Activated CD4-positive, alpha-beta T cell treated with anti-CD3 and anti-CD28 coated beads, Interleukin-2, amount 50 U/mL, for 4 hours (primary cell): ENCODE data around the gene ENTR1.

Experiments used
- DNase-seq, 2 experiments: peaks; one replicate each; pipeline ENCODE4 v3.0.0-alpha.2; 2020

ENTR1 gene

DNA sequence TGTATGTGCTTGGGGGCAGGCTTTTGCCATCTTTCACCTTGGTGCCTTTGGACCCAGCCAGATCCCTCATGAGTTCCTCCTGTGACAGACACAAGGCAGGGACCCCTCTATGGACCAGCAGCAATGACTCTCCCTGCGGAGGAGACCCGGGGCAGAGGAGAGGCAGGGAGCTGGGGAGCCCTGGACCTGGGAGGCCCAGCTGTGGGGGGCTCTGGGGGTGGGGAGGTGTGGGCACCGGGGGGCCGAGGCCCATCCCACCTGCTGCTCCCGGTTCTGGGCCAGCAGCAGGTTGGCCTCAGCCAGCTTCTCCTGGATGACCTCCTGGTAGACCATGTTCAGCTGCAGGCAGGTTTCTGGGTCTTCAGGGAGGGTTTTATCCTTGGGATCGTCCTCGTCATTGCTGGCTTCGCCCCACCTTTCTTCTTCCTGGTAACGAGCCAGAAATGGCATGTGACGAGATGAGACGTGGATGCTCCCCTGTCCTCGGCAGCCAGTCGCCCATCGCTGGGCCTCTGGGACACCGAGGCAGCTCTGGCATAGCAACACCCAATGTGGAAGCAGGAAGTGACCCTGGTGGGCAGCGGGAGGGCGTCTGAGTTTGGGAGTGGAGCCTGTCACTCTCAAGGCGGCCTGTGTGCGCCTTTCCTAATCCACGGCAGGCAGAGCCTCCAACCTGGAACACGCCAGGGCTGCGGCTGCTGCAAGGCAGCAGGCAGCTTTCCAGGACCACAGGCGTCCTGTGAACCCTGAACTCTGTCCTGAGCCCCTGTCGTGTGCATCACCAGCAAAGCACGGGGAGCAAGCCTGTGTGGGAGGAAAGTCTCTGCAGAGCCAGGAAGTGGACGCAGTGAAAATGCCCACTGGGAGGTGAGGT, 14.8 kb downstream of the ENTR1 start:
- DNase-seq: no peak

- no peak for DNase-seq
Observed at GRCh38 chr9:136395020-136395340, 15.4 kb downstream of the ENTR1 start.

DNA sequence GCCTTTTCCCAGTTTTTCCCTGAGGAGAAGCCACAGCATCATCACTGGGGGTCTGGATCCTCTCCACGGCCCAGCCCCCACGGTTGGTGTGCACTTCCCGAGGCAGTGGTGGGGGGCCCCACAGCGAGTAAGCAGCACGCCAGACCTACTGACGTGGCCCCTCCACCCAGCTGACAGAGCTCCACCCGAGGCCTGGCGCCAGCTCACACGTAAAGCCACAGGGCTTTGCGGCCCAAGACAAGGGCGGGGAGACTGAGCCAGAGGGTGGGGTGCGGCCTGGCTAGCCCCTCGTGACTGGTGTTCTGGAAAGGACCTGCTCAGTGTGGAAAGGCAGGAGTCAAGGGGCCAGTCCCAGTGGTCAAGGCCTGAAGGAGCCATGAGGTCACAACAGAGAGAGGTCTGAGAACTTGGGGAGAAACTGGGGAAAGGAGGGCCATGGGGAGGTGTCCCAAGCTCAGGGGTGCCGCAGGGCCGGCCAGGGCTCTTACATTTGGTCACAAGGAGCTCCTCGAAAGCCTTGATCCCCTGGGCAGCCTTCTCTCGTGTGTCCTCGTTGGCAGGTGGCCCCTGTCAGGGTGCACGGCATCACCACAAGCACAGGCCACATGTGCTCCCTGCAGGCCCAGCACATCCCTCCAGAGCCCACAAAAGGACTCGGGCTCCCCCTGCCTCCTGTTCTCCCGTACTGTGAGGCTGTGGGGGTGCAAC, 15.9 kb downstream of the ENTR1 start:
- DNase-seq: no peak

DNA sequence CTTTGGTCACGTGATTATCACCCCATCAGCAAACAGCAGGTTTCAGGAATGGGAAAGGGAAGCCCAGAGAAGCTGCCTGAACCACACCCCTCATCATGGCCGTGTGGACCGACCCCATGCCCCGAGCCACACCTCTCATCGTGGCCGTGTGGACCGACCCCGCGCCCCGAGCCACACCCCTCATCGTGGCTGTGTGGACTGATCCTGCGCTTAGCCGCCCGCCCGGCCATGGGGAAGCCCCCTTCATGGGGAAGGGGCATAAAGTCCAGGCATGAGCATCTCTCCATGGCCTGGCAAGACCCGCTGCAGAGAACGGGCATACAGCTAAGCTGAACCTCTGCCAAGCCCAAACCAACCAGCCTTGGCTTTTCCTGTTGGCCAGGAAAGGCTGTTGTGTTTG, 16.9 kb downstream of the ENTR1 start:
- no peak for DNase-seq

- DNase-seq: no peak
Observed at GRCh38 chr9:136392538-136393449, 17.6 kb downstream of the ENTR1 start.

DNA sequence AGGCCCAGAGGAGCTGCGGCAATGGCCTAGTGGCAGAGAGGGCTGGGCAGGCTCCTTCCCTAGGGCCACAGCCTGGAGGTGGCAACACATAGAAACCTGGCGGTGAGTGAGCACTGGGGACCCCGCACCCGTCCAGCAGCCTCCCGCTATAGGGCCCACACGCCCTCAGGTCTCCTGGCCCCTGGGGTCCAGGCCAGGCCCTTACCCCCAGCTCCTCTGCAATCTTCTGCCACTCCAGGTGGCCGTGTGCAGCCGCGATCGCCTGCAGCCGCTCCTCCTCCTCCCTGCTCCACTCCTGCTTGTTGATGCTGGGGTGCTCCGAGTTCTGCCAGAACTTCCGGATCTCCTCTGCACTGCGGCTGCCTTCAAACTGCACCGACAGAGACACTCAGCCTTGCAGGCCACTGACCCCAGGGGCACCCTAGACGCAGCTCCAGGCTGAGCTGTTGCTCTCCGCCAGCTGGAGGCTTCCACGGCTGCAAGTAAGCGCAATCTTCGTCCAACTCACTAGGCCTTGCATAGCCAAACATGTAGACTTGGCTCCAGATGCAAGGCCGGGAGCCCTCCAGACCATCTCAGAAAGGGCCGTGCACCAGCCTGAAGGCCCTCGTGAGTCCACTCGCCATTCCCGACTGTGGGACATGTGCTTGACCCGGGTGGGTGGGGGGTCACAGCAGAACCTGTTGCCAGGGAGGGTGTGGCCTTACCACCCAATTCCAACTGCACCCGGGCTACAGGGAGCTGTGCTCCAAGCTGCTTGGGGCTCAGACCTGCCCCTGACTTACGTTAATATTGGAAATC, 18.5 kb downstream of the ENTR1 start:
- no peak for DNase-seq

DNA sequence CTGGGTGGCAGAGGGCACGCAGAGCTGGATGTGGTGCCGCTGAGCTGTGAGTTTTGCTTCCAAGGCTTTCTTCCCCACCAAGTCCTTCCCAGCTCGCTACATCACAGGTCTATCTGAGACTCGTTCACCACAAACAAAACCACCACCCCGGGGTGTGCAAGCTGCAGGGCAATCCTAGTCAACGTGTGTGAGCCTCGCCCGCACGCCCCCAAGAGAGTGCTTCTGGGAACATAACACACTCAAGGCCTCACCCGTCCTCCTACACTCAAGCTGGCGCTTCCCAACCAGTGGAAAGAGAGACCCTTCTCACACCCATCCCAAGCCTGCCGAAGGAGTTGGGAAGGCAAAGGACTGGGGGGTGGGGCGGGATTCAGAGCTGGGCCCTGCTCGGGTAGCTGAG, 21.0 kb downstream of the ENTR1 start:
- DNase-seq: no peak

- no peak for DNase-seq
Observed at GRCh38 chr9:136387217-136387616, 23.2 kb downstream of the ENTR1 start.

GRCh38 chr9:136386018-136386417, 24.4 kb downstream of the ENTR1 start:
- DNase-seq: no peak

DNA sequence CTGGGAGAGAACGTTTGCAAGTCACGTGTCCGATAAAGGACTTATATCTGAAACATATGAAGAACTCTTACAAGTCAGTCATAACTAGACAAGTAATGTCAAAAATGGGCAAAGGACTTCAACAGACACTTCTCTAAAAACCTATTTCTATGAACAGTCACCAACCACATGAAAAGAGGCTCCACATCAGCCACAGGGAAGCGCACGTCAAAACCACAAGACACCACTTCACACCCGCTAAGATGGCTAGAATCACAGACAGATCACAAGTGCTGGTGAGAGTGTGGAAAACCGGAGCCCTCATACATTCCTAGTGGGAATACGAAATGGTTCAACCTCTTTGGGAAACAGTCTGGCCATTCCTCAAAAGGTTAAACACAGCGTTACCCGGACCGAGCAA, 25.4 kb downstream of the ENTR1 start:
- peak in 1 of 2 experiments; percentile 30 for DNase-seq

DNA sequence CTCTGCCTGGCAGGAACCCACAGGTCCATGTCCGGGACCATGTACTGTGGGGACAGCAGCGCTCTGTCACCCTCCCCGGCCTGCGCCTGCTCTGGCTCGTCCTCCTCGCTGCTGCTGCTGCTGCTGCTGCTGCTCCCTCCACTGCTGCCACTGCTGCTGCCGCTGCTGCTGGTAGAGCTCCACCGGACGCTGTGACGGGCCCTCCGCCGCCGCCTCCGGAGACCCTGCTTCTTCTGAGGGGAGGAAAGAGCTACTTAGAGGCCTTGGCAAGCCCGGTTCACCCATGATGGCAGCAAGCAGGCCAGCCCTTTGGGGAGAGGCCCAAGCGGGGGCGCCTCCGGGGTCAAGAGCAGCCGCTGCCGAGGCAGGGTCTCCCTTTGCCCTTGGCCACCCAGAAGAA, 27.0 kb downstream of the ENTR1 start:
- DNase-seq: no peak

GRCh38 chr9:136381966-136382513, 28.4 kb downstream of the ENTR1 start:
- no peak for DNase-seq

DNA sequence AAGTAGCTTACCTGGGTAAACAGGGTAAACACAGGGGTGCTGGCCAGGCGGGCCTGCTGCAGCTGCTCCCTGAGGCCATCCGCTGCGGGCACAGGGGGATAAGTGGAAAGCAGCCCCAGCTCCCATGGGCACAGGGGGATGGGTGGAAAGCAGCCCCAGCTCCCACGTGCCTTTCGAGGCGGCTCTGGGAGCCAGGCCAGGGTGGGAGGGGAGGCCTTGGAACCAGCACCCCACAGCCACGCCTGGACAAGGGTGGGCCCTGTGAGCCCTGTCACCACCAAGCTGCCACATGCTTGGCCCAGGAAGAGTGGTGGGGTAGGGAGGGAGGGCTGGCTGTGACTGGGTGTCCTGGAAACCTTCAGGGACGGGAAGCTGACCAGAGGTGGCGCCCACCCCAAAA, 29.1 kb downstream of the ENTR1 start:
- DNase-seq: no peak

GRCh38 chr9:136380381-136380780, 30.0 kb downstream of the ENTR1 start:
- DNase-seq: no peak

- no peak for DNase-seq
Observed at GRCh38 chr9:136379891-136380290, 30.5 kb downstream of the ENTR1 start.

GRCh38 chr9:136379401-136379800, 31.0 kb downstream of the ENTR1 start:
- no peak for DNase-seq

GRCh38 chr9:136379003-136379287, 31.5 kb downstream of the ENTR1 start:
- DNase-seq: no peak

- DNase-seq: no peak
Observed at GRCh38 chr9:136378170-136379002, 32.0 kb downstream of the ENTR1 start.

DNA sequence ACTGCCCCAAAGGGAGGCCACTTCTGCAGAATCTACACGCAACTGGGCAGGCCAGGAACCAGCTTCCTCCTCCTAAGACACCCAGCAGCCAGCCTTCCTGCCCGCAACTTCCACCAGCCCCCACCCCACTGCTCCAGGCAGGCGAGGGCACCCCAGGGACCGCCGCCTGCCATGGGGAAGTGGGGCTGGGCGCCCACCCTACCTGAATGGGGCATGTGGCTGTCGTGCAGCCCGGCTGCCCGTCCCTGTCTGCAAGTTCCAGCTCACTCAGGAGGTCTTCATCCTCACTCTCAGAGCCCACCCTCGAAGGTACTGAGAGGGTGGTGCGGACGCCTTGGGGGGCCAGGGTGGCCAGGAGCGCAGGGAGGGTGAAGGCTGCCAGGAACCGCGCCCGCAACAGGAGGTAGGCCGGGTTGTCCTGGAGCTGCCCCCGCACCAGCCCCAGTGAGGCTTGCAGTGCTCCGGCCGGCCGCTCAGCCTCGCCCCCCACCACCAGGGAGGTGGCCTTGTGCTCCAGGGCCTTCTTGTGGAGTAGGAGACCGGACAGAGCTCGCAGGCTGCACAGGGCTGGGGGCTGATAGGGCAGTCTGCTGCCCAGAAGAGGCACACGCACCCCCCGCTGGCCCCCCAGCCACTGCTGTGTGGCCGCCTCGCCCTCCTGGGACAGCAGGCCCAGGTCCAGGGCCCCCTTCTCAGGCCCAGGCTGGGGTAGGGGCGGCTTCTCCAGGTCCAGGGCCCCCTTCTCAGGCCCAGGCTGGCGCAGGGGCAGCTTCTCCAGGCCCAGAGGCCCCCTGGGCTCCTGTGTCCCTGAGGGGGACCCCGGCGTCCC, 32.9 kb downstream of the ENTR1 start:
- no peak for DNase-seq

- DNase-seq: no peak
Observed at GRCh38 chr9:136376457-136376856, 34.0 kb downstream of the ENTR1 start.

DNA sequence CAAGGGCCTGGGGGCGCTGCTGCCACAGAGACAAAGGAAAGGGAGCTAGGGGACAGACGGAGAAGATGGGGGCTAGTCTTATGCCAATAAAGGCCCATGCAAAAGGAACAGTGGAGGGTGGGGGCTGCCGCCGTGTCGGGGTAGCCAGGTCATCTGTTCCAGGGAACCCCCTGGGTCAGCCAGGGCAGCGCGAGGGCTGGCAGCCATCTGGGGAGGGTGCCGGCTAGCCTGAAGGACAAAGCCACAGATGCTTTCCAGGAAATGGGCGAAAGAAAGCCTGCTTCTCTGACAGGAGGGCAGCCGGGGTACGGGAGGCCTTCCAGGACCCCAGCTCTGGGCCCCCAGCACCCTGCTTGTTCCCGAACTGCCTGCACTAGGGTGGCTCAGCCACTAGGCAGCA, 35.3 kb downstream of the ENTR1 start:
- DNase-seq: no peak
